Measurements from ENCODE around the gene GALNT7.

The GALNT7 gene

GRCh38 chr4:173269280-173269679 is 100.7 kb downstream of the GALNT7 start:
- H3K4me2 ChIP-seq (ENCODE audit: low read length), result no peak overlapping the region
- no peak for TF ChIP-seq EZH2phosphoT487 (IDR thresholded peaks at IDR 0.05; ENCODE audit: low read depth)
- TF ChIP-seq, protein P1, sequence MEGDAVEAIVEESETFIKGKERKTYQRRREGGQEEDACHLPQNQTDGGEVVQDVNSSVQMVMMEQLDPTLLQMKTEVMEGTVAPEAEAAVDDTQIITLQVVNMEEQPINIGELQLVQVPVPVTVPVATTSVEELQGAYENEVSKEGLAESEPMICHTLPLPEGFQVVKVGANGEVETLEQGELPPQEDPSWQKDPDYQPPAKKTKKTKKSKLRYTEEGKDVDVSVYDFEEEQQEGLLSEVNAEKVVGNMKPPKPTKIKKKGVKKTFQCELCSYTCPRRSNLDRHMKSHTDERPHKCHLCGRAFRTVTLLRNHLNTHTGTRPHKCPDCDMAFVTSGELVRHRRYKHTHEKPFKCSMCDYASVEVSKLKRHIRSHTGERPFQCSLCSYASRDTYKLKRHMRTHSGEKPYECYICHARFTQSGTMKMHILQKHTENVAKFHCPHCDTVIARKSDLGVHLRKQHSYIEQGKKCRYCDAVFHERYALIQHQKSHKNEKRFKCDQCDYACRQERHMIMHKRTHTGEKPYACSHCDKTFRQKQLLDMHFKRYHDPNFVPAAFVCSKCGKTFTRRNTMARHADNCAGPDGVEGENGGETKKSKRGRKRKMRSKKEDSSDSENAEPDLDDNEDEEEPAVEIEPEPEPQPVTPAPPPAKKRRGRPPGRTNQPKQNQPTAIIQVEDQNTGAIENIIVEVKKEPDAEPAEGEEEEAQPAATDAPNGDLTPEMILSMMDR (IDR thresholded peaks at IDR 0.05; ENCODE audit: low read depth, low read length), result no peak
- H3K27ac ChIP-seq (ENCODE audit: low read length), result no peak overlapping the region
- H3K36me3 ChIP-seq (replicated peaks; ENCODE audit: low read depth, low read length), result no peaks in the 10 kb centered on the region
- H3K79me2 ChIP-seq (ENCODE audit: low read length), result peaks cover 3% of the 10 kb centered on the region; the same call in 1 of the 2 replicates
- no peaks in the 10 kb centered on the region for H3K4me1 ChIP-seq (ENCODE audit: low read length)
- H3K9me3 ChIP-seq (ENCODE audit: insufficient read depth, low read length), result no peaks in the 10 kb centered on the region
- 0 out of 2 replicates have a peak, but pooled peaks cover 5% of the 10 kb centered on the region for H4K20me1 ChIP-seq (ENCODE audit: insufficient read depth, low read length)
- no peak overlapping the region for H2AFZ ChIP-seq (ENCODE audit: low read depth, low read length)
- no peak overlapping the region for H3K4me3 ChIP-seq (ENCODE audit: low read length)
- H3K9ac ChIP-seq (ENCODE audit: low read length), result no peak overlapping the region
- H3K27me3 ChIP-seq (ENCODE audit: low read depth, low read length), result no peaks in the 10 kb centered on the region

GRCh38 chr4:173270312-173271027 is 101.9 kb downstream of the GALNT7 start:
- Histone ChIP-seq H3K9ac (ENCODE audit: low read length) (no peak overlapping the region), H3K27ac (ENCODE audit: low read length) (no peak overlapping the region), H3K9me3 (ENCODE audit: insufficient read depth, low read length) (no peaks in the 10 kb centered on the region), H3K27me3 (ENCODE audit: low read depth, low read length) (no peaks in the 10 kb centered on the region), H3K4me2 (ENCODE audit: low read length) (no peak overlapping the region), H3K4me3 (ENCODE audit: low read length) (no peak overlapping the region), H4K20me1 (ENCODE audit: insufficient read depth, low read length) (0 out of 2 replicates have a peak, but pooled peaks cover 5% of the 10 kb centered on the region), H3K79me2 (ENCODE audit: low read length) (peaks cover 5% of the 10 kb centered on the region; the same call in 1 of the 2 replicates), H3K4me1 (ENCODE audit: low read length) (no peaks in the 10 kb centered on the region), H2AFZ (ENCODE audit: low read depth, low read length) (no peak overlapping the region), H3K36me3 (replicated peaks; ENCODE audit: low read depth, low read length) (no peaks in the 10 kb centered on the region)
- TF ChIP-seq, protein P1 (IDR thresholded peaks at IDR 0.05; ENCODE audit: low read depth, low read length), result no peak
- TF ChIP-seq EZH2phosphoT487 (IDR thresholded peaks at IDR 0.05; ENCODE audit: low read depth), result no peak

GRCh38 chr4:173272314-173272713 is 103.7 kb downstream of the GALNT7 start:
- H4K20me1 ChIP-seq (ENCODE audit: insufficient read depth, low read length), result 0 out of 2 replicates have a peak, but pooled peaks cover 5% of the 10 kb centered on the region
- H3K36me3 ChIP-seq (replicated peaks; ENCODE audit: low read depth, low read length), result no peaks in the 10 kb centered on the region

GRCh38 chr4:173272996-173273395 is 104.4 kb downstream of the GALNT7 start:
- Histone ChIP-seq H4K20me1 (ENCODE audit: insufficient read depth, low read length) (0 out of 2 replicates have a peak, but pooled peaks cover 5% of the 10 kb centered on the region), H3K36me3 (replicated peaks; ENCODE audit: low read depth, low read length) (no peaks in the 10 kb centered on the region), H3K4me1 (ENCODE audit: low read length) (no peaks in the 10 kb centered on the region), H3K27ac (ENCODE audit: low read length) (no peak overlapping the region), H3K27me3 (ENCODE audit: low read depth, low read length) (no peaks in the 10 kb centered on the region), H3K4me3 (ENCODE audit: low read length) (no peak overlapping the region), H3K79me2 (ENCODE audit: low read length) (peaks cover 5% of the 10 kb centered on the region; the same call in 1 of the 2 replicates), H3K9me3 (ENCODE audit: insufficient read depth, low read length) (no peaks in the 10 kb centered on the region), H3K9ac (ENCODE audit: low read length) (no peak overlapping the region), H2AFZ (ENCODE audit: low read depth, low read length) (no peak overlapping the region), H3K4me2 (ENCODE audit: low read length) (no peak overlapping the region)
- TF ChIP-seq EZH2phosphoT487 (IDR thresholded peaks at IDR 0.05; ENCODE audit: low read depth), result no peak
- TF ChIP-seq, protein P1 (IDR thresholded peaks at IDR 0.05; ENCODE audit: low read depth, low read length), result no peak

More at GRCh38 chr4:173272314-173272713, 103.7 kb downstream of the GALNT7 start:
- no peak overlapping the region for H3K4me2 ChIP-seq (ENCODE audit: low read length)
- H3K27ac ChIP-seq (ENCODE audit: low read length), result no peak overlapping the region
- TF ChIP-seq, protein P1 (IDR thresholded peaks at IDR 0.05; ENCODE audit: low read depth, low read length), result no peak
- TF ChIP-seq EZH2phosphoT487 (IDR thresholded peaks at IDR 0.05; ENCODE audit: low read depth), result no peak
- peaks cover 5% of the 10 kb centered on the region; the same call in 1 of the 2 replicates for H3K79me2 ChIP-seq (ENCODE audit: low read length)
- H3K27me3 ChIP-seq (ENCODE audit: low read depth, low read length), result no peaks in the 10 kb centered on the region
- H3K4me3 ChIP-seq (ENCODE audit: low read length), result no peak overlapping the region
- H3K9ac ChIP-seq (ENCODE audit: low read length), result no peak overlapping the region
- no peaks in the 10 kb centered on the region for H3K4me1 ChIP-seq (ENCODE audit: low read length)
- no peaks in the 10 kb centered on the region for H3K9me3 ChIP-seq (ENCODE audit: insufficient read depth, low read length)
- no peak overlapping the region for H2AFZ ChIP-seq (ENCODE audit: low read depth, low read length)
